HL-60 (cell line): Measurements from ENCODE around the gene TEKTIP1.

Experiments used
- DNase-seq, 2 experiments: peaks; one replicate each; pipeline ENCODE4 v3.0.0-alpha.2; 2010 to 2020; ENCODE audit warnings: low read depth in 1 of 2, low spot score in 1 of 2
- H3K27ac ChIP-seq: fragments of 250-450 bp; sonication (Bioruptor Pico); replicated peaks from 2 replicates; pipeline ENCODE4 v1.5.1; 2020; ENCODE audit warnings: mild to moderate bottlenecking, moderate library complexity
- H3K27me3 ChIP-seq: fragments of 250-450 bp; sonication (Bioruptor Pico); 2 replicates; pipeline ENCODE4 v1.5.1; 2021; ENCODE audit warnings: mild to moderate bottlenecking, moderate library complexity; ENCODE audit not compliant: insufficient read depth, poor library complexity, severe bottlenecking
- H3K4me3 ChIP-seq: replicated peaks from 2 replicates; pipeline ENCODE4 v1.5.1; 2011; ENCODE audit warnings: mild to moderate bottlenecking, control low read depth, low read length; ENCODE audit not compliant: insufficient read depth
- GABPA ChIP-seq: IDR thresholded peaks from 2 replicates; pipeline ENCODE4 v1.6.1; 2012; ENCODE audit warnings: low read depth
- POLR2AphosphoS5 ChIP-seq: IDR thresholded peaks from 2 replicates; pipeline ENCODE4 v1.6.1; 2012; ENCODE audit warnings: low read depth
- SPI1 ChIP-seq: IDR thresholded peaks from 2 replicates; pipeline ENCODE4 v1.6.1; 2012; ENCODE audit warnings: low read depth, mild to moderate bottlenecking, borderline replicate concordance
- TF ChIP-seq, protein P1 (sequence below): IDR thresholded peaks from one replicate; pipeline ENCODE4 v1.5.1; 2011; ENCODE audit warnings: low read length, control low read depth, inconsistent platforms; ENCODE audit not compliant: insufficient read depth
- TF ChIP-seq, protein P2 (sequence below): IDR thresholded peaks from 2 replicates; pipeline ENCODE4 v1.6.1; 2012; ENCODE audit warnings: low read depth; ENCODE audit not compliant: insufficient replicate concordance

TEKTIP1 gene

DNA sequence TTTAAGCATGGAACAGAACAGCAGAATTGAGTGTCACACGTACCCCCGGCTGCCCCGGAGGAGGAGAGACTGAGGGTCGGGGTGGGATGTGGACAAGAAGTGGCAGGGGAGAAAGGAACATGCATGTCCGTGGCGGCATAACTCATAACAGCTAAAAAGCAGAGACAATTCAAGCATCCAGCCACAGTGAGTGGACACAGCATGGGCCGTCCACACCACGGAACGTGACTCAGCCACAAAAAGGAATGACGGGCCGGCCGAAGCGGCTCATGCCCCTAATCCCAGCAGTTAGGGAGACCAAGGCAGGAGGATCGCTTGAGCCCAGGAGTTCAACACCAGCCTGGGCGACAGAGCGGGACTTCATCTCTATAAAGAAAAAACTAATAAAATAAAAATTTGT, 46.1 kb upstream of the TEKTIP1 start:
- Histone ChIP-seq H3K27me3 (no peaks in the 10 kb centered on the region), H3K4me3 (no peak overlapping the region), H3K27ac (no peak overlapping the region)
- TF ChIP-seq, protein P1, sequence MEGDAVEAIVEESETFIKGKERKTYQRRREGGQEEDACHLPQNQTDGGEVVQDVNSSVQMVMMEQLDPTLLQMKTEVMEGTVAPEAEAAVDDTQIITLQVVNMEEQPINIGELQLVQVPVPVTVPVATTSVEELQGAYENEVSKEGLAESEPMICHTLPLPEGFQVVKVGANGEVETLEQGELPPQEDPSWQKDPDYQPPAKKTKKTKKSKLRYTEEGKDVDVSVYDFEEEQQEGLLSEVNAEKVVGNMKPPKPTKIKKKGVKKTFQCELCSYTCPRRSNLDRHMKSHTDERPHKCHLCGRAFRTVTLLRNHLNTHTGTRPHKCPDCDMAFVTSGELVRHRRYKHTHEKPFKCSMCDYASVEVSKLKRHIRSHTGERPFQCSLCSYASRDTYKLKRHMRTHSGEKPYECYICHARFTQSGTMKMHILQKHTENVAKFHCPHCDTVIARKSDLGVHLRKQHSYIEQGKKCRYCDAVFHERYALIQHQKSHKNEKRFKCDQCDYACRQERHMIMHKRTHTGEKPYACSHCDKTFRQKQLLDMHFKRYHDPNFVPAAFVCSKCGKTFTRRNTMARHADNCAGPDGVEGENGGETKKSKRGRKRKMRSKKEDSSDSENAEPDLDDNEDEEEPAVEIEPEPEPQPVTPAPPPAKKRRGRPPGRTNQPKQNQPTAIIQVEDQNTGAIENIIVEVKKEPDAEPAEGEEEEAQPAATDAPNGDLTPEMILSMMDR: no peak
- TF ChIP-seq, protein P2, sequence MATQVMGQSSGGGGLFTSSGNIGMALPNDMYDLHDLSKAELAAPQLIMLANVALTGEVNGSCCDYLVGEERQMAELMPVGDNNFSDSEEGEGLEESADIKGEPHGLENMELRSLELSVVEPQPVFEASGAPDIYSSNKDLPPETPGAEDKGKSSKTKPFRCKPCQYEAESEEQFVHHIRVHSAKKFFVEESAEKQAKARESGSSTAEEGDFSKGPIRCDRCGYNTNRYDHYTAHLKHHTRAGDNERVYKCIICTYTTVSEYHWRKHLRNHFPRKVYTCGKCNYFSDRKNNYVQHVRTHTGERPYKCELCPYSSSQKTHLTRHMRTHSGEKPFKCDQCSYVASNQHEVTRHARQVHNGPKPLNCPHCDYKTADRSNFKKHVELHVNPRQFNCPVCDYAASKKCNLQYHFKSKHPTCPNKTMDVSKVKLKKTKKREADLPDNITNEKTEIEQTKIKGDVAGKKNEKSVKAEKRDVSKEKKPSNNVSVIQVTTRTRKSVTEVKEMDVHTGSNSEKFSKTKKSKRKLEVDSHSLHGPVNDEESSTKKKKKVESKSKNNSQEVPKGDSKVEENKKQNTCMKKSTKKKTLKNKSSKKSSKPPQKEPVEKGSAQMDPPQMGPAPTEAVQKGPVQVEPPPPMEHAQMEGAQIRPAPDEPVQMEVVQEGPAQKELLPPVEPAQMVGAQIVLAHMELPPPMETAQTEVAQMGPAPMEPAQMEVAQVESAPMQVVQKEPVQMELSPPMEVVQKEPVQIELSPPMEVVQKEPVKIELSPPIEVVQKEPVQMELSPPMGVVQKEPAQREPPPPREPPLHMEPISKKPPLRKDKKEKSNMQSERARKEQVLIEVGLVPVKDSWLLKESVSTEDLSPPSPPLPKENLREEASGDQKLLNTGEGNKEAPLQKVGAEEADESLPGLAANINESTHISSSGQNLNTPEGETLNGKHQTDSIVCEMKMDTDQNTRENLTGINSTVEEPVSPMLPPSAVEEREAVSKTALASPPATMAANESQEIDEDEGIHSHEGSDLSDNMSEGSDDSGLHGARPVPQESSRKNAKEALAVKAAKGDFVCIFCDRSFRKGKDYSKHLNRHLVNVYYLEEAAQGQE: no peak
- TF ChIP-seq SPI1: no peak
- TF ChIP-seq POLR2AphosphoS5: no peak
- TF ChIP-seq GABPA: no peak
- no peak for DNase-seq

DNA sequence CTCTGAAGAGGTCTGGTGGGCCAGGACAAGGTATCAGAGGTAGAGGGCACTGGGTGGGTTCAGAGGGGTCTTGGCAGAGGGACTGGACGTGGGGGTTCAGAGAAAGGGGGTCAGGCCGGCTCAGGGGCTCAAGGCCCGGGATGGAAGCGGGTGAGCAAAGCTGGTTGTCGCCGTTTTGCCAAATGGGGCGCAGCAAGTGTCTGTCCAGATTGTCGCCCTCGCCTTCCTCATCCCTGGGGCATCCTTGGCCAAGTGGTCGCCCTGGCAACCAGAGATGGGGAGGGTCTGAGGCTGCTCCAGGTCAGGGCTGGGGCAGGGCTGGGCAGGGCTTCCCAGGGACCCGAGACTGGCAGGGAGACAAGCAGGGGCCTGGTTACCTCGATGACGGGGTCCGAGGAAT, 45.3 kb upstream of the TEKTIP1 start:
- TF ChIP-seq, protein P1: no peak
- no peaks in the 10 kb centered on the region for H3K27me3 ChIP-seq
- H3K27ac ChIP-seq: no peak overlapping the region
- no peak overlapping the region for H3K4me3 ChIP-seq
- no peak for DNase-seq

DNA sequence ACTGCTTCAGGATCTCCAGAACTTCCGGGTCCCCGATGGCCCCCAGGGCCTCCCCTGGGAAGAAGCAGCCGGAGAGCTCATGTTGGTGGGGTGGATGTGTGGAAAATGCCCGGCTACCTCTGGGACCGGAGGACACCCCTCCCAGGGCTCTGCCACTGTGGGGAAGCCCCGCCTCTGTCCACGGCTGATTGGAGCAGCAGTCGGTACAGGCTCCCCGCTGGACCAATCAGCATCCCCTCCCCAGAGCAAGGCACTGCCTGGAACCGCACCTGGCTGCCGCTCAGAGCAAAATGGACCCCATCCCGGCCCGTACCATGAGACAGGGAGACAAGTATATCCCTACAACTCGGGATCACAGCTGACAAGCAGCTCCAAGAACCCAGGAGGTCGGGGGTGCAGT, 44.9 kb upstream of the TEKTIP1 start:
- TF ChIP-seq SPI1 (no peak), GABPA (no peak), POLR2AphosphoS5 (no peak)
- TF ChIP-seq, protein P1: no peak
- TF ChIP-seq, protein P2: no peak
- no peak for DNase-seq
- H3K27me3 ChIP-seq: no peaks in the 10 kb centered on the region
- H3K27ac ChIP-seq: no peak overlapping the region
- H3K4me3 ChIP-seq: no peak overlapping the region

DNA sequence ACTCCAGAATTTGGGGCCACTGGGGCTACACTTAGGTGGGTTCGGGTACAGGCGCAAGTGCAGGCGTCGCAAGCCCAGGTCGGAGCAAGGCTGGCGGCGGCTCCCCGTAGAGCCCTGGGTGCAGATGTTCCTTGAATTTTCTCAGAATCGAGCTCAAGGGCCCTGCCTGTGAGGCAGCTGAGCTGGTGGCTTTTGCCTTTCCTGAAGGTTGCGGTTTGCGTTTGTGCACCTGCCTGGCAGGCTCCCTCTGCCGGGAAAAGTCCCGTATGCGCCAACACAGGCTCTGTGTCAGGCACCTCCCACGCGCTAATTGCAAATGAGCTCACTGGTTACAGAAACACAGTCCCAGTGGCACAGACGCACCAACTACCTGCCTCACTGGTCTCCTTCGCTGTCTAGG, 44.4 kb upstream of the TEKTIP1 start:
- Histone ChIP-seq H3K4me3 (no peak overlapping the region), H3K27ac (no peak overlapping the region), H3K27me3 (no peaks in the 10 kb centered on the region)
- TF ChIP-seq, protein P1: no peak
- TF ChIP-seq POLR2AphosphoS5 (no peak), SPI1 (no peak), GABPA (no peak)
- TF ChIP-seq, protein P2: no peak
- DNase-seq: no peak
